Measurements from ENCODE around the gene SMC5. TPM values are rescaled to one million over a fixed set of nuclear protein-coding genes. Genes with fewer than 3 reads are reported as not detected.

The SMC5 gene
- total and polyA plus RNA-seq, 2 of the 8 experiments (the other 6 are each of a cell fraction or from before 2014, with no cell fraction given): 4.5 to 22.6 TPM

GRCh38 chr9:70261131-70261870 is 2.5 kb downstream of the SMC5 start:
- Histone ChIP-seq H3K18ac (ENCODE audit: extremely low read depth, low read length) (no peak overlapping the region), H4K5ac (ENCODE audit: insufficient read length, low read depth, low read length) (no peak overlapping the region), H2AFZ (ENCODE audit: low read length) (no peak overlapping the region), H3K23me2 (ENCODE audit: low read depth, low read length) (no peaks in the 10 kb centered on the region; the same call in 1 of the 2 replicates), H4K20me1 (replicated peaks in 1 of 2; ENCODE audit: control insufficient read depth in 1 of 2, insufficient read depth in 2 of 2, low read length in 2 of 2) (peaks cover 6 to 7% of the 10 kb centered on the region in 2 experiments), H3K27me3 (replicated peaks in 1 of 4; ENCODE audit: control insufficient read depth in 3 of 4, extremely low read depth in 1 of 4, insufficient read depth in 3 of 4, low read length in 3 of 4) (no peaks in the 10 kb centered on the region), H3K23ac (ENCODE audit: insufficient read length) (no peak overlapping the region), H3K79me1 (ENCODE audit: low read depth, low read length) (no peaks in the 10 kb centered on the region), H4K91ac (replicated peaks; ENCODE audit: insufficient read length, low read length) (no peak overlapping the region), H3K9ac (replicated peaks in 1 of 4; ENCODE audit: extremely low read depth in 1 of 4, low read depth in 3 of 4, low read length in 3 of 4) (no peak overlapping the region), H2BK15ac (ENCODE audit: low read length) (no peak overlapping the region), H4K8ac (ENCODE audit: extremely low read depth, insufficient read depth, low read length) (no peak overlapping the region), H2BK20ac (ENCODE audit: low read length) (no peak overlapping the region), H3K4me1 (replicated peaks in 1 of 4; ENCODE audit: control insufficient read depth in 3 of 4, insufficient read depth in 4 of 4, low read length in 3 of 4) (peaks cover 0 to 4% (median 2%) of the 10 kb centered on the region in 4 experiments; a peak in 3 of 7 replicates), H2BK12ac (ENCODE audit: low read depth, low read length) (no peak overlapping the region), H3K36me3 (ENCODE audit: control insufficient read depth in 2 of 4, insufficient read depth in 4 of 4, low read length in 3 of 4) (peaks cover 0 to 27% (median 8%) of the 10 kb centered on the region in 4 experiments; a peak in 5 of 8 replicates), H3K4me2 (ENCODE audit: insufficient read depth in 1 of 2, low read depth in 2 of 2, low read length in 2 of 2) (peak overlapping the region; percentile 36 to 86; a peak in 2 of 4 replicates), H3K4me3 (ENCODE audit: extremely low read depth in 1 of 4, insufficient read depth in 2 of 4, low read depth in 3 of 4, low read length in 4 of 4) (no peak overlapping the region), H3K9me3 (ENCODE audit: insufficient read depth in 2 of 2, low read depth in 1 of 2, low read length in 1 of 2) (no peaks in the 10 kb centered on the region), H3K4ac (replicated peaks; ENCODE audit: insufficient read length, low read depth, low read length) (no peak overlapping the region), H3K14ac (ENCODE audit: insufficient read length) (no peak overlapping the region), H3K79me2 (ENCODE audit: control insufficient read depth in 1 of 2, insufficient read depth in 2 of 2, low read length in 2 of 2) (peaks cover 9 to 57% of the 10 kb centered on the region in 2 experiments), H2BK120ac (replicated peaks; ENCODE audit: low read depth, low read length) (no peak overlapping the region), H2AK5ac (ENCODE audit: low read depth, low read length) (no peak overlapping the region), H2BK5ac (ENCODE audit: low read depth, low read length) (no peak overlapping the region), H3K27ac (ENCODE audit: low read depth, low read length) (no peak overlapping the region), H3K56ac (replicated peaks; ENCODE audit: insufficient read length, low read depth, low read length) (no peak overlapping the region)
- no peak for FAIRE-seq
- DNase-seq (ENCODE audit: low read depth in 1 of 2, low spot score in 2 of 2): no peak
- WGBS, 2 experiments (ENCODE audit: extremely low coverage in 1 of 2, insufficient coverage in 1 of 2, insufficient read length in 1 of 2, insufficient replicate concordance in 2 of 2, low coverage in 1 of 2, low lambda C conversion rate in 2 of 2, missing lambda C conversion rate in 1 of 2): 88% methylated on average over 4 of the region's 4 CpGs; no CpG with 5 or more reads in 1 of the 2 experiments
- CTCF ChIA-PET (ENCODE audit: partially characterized antibody): interaction anchor here (1.1 kb wide), 1 partner anchor 32 kb away, joined by 4 read pairs; no protein-coding TSS in a partner anchor
- POLR2A ChIA-PET (ENCODE audit: partially characterized antibody): interaction anchor here (0.8 to 1.9 kb wide), 2 partner anchors 9 to 11 kb away, joined by 3 to 5 read pairs; no protein-coding TSS in a partner anchor
- TF ChIP-seq GTF2F1 (IDR thresholded peaks at IDR 0.05; ENCODE audit: borderline replicate concordance, low read depth, low read length) (no peak), BACH1 (IDR thresholded peaks at IDR 0.05; ENCODE audit: low read length) (no peak)
